NCI-H2029 (cell line): ENCODE data around the gene SRC.

Source experiments
- DNase-seq: peaks from one replicate; lab custom pipeline; 2025; lab: John Stamatoyannopoulos, UW

The SRC gene

GRCh38 chr20:37413379-37413778, 67.4 kb downstream of the SRC start:
- no peak for DNase-seq

- DNase-seq: no peak
Measured at GRCh38 chr20:37414224-37415035, 68.5 kb downstream of the SRC start.

- DNase-seq: no peak
Measured at GRCh38 chr20:37415118-37416085, 69.5 kb downstream of the SRC start.

GRCh38 chr20:37416100-37416847, 70.3 kb downstream of the SRC start:
- no peak for DNase-seq

- DNase-seq: no peak
Measured at GRCh38 chr20:37416848-37417616, 71.1 kb downstream of the SRC start.

GRCh38 chr20:37417617-37418467, 71.9 kb downstream of the SRC start:
- DNase-seq: no peak

GRCh38 chr20:37418591-37419109, 72.7 kb downstream of the SRC start:
- DNase-seq: no peak

- no peak for DNase-seq
Measured at GRCh38 chr20:37419307-37419706, 73.4 kb downstream of the SRC start.

GRCh38 chr20:37419774-37420542, 74.0 kb downstream of the SRC start:
- no peak for DNase-seq

GRCh38 chr20:37420610-37421009, 74.7 kb downstream of the SRC start:
- no peak for DNase-seq

GRCh38 chr20:37421060-37421905, 75.3 kb downstream of the SRC start:
- no peak for DNase-seq

GRCh38 chr20:37421988-37422387, 76.0 kb downstream of the SRC start:
- DNase-seq: no peak

- DNase-seq: no peak
Measured at GRCh38 chr20:37422791-37423286, 76.9 kb downstream of the SRC start.

- DNase-seq: no peak
Measured at GRCh38 chr20:37423545-37423944, 77.6 kb downstream of the SRC start.

- DNase-seq: no peak
Measured at GRCh38 chr20:37424062-37424851, 78.3 kb downstream of the SRC start.

- no peak for DNase-seq
Measured at GRCh38 chr20:37425103-37425625, 79.2 kb downstream of the SRC start.

- no peak for DNase-seq
Measured at GRCh38 chr20:37426106-37426505, 80.2 kb downstream of the SRC start.
